NT2/D1 (cell line): ENCODE results near the gene PPP1R1A.

ENCODE experiments used
- DNase-seq: peaks from one replicate; pipeline ENCODE4 v3.0.0-alpha.2; 2011; ENCODE audit warnings: low read depth, low spot score
- H3K27me3 ChIP-seq: 2 replicates; pipeline ENCODE4 v1.6.0; 2011; ENCODE audit warnings: mild to moderate bottlenecking; ENCODE audit not compliant: insufficient read length, insufficient read depth
- H3K36me3 ChIP-seq: 2 replicates; pipeline ENCODE4 v1.6.1; 2011; ENCODE audit warnings: mild to moderate bottlenecking, low read length, mixed read lengths; ENCODE audit not compliant: insufficient read depth, insufficient read length
- H3K4me1 ChIP-seq: 2 replicates; pipeline ENCODE4 v1.5.1; 2011; ENCODE audit not compliant: insufficient read depth, insufficient read length
- H3K4me3 ChIP-seq: 2 replicates; pipeline ENCODE4 v1.5.1; 2011; ENCODE audit warnings: low read depth; ENCODE audit not compliant: insufficient read length
- H3K9ac ChIP-seq: 2 replicates; pipeline ENCODE4 v1.6.0; 2011; ENCODE audit warnings: low read depth; ENCODE audit not compliant: insufficient read length
- H3K9me3 ChIP-seq: 2 replicates; pipeline ENCODE4 v1.5.1; 2011; ENCODE audit warnings: mild to moderate bottlenecking, low read length; ENCODE audit not compliant: insufficient read depth
- SUZ12 ChIP-seq: IDR thresholded peaks from 2 replicates; pipeline ENCODE4 v1.6.1; 2011; ENCODE audit not compliant: insufficient read length, insufficient read depth; ENCODE audit errors: extremely low read depth
- YY1 ChIP-seq: IDR thresholded peaks from 2 replicates; pipeline ENCODE4 v1.6.1; 2011; ENCODE audit not compliant: insufficient read length, insufficient read depth
- ZNF274 ChIP-seq: IDR thresholded peaks from 2 replicates; pipeline ENCODE4 v1.6.1; 2011; ENCODE audit warnings: mild to moderate bottlenecking, low read depth, low read length

PPP1R1A gene

GRCh38 chr12:54608769-54609168 lies 20.3 kb upstream of the PPP1R1A start:
- DNase-seq = no peak
- TF ChIP-seq ZNF274 (no peak), SUZ12 (no peak), YY1 (no peak)
- Histone ChIP-seq H3K4me1 (no peaks in the 10 kb centered on the region), H3K36me3 (no peaks in the 10 kb centered on the region), H3K27me3 (no peaks in the 10 kb centered on the region), H3K4me3 (no peak overlapping the region), H3K9me3 (peaks cover 3% of the 10 kb centered on the region; the same call in 1 of the 2 replicates), H3K9ac (no peak overlapping the region)

- no peak for TF ChIP-seq SUZ12
- TF ChIP-seq YY1 = no peak
- no peak for TF ChIP-seq ZNF274
- no peak overlapping the region for H3K4me3 ChIP-seq
- H3K27me3 ChIP-seq = no peaks in the 10 kb centered on the region
- H3K36me3 ChIP-seq = no peaks in the 10 kb centered on the region
- H3K4me1 ChIP-seq = no peaks in the 10 kb centered on the region
- DNase-seq = no peak
- H3K9me3 ChIP-seq = peaks cover 8% of the 10 kb centered on the region; the same call in 1 of the 2 replicates
- no peak overlapping the region for H3K9ac ChIP-seq
Observed at GRCh38 chr12:54608156-54608555, 19.7 kb upstream of the PPP1R1A start.

- peaks cover 9% of the 10 kb centered on the region; the same call in 1 of the 2 replicates for H3K9me3 ChIP-seq
- TF ChIP-seq ZNF274 (no peak), SUZ12 (no peak)
- no peak for DNase-seq
Observed at GRCh38 chr12:54606556-54606955, 18.1 kb upstream of the PPP1R1A start.

GRCh38 chr12:54605138-54605970 lies 16.9 kb upstream of the PPP1R1A start:
- peaks cover 9% of the 10 kb centered on the region; the same call in 1 of the 2 replicates for H3K9me3 ChIP-seq
- no peak overlapping the region for H3K9ac ChIP-seq
- TF ChIP-seq ZNF274 (no peak), YY1 (no peak), SUZ12 (no peak)
- DNase-seq = no peak
- no peaks in the 10 kb centered on the region for H3K4me1 ChIP-seq
- H3K36me3 ChIP-seq = no peaks in the 10 kb centered on the region
- H3K4me3 ChIP-seq = no peak overlapping the region
- H3K27me3 ChIP-seq = no peaks in the 10 kb centered on the region

More at GRCh38 chr12:54606556-54606955, 18.1 kb upstream of the PPP1R1A start:
- no peak overlapping the region for H3K9ac ChIP-seq
- H3K4me3 ChIP-seq = no peak overlapping the region
- no peaks in the 10 kb centered on the region for H3K4me1 ChIP-seq
- no peaks in the 10 kb centered on the region for H3K27me3 ChIP-seq
- H3K36me3 ChIP-seq = no peaks in the 10 kb centered on the region

- no peaks in the 10 kb centered on the region for H3K36me3 ChIP-seq
- H3K9ac ChIP-seq = no peak overlapping the region
- DNase-seq = no peak
- H3K9me3 ChIP-seq = peaks cover 9% of the 10 kb centered on the region; the same call in 1 of the 2 replicates
- H3K4me3 ChIP-seq = no peak overlapping the region
- no peaks in the 10 kb centered on the region for H3K27me3 ChIP-seq
- TF ChIP-seq YY1 = no peak
- TF ChIP-seq ZNF274 = no peak
- TF ChIP-seq SUZ12 = no peak
- no peaks in the 10 kb centered on the region for H3K4me1 ChIP-seq
Observed at GRCh38 chr12:54604436-54604835, 16.0 kb upstream of the PPP1R1A start.

- Histone ChIP-seq H3K36me3 (no peaks in the 10 kb centered on the region), H3K9ac (no peak overlapping the region), H3K4me3 (no peak overlapping the region), H3K27me3 (peaks cover 2% of the 10 kb centered on the region), H3K9me3 (peaks cover 9% of the 10 kb centered on the region; the same call in 1 of the 2 replicates), H3K4me1 (no peaks in the 10 kb centered on the region)
- no peak for DNase-seq
- TF ChIP-seq ZNF274 = no peak
- TF ChIP-seq YY1 = no peak
- no peak for TF ChIP-seq SUZ12
Observed at GRCh38 chr12:54603872-54604271, 15.4 kb upstream of the PPP1R1A start.

GRCh38 chr12:54603173-54603814 lies 14.8 kb upstream of the PPP1R1A start:
- no peaks in the 10 kb centered on the region for H3K36me3 ChIP-seq
- H3K9me3 ChIP-seq = peaks cover 9% of the 10 kb centered on the region; the same call in 1 of the 2 replicates
- H3K4me1 ChIP-seq = no peaks in the 10 kb centered on the region
- TF ChIP-seq ZNF274 = no peak
- H3K27me3 ChIP-seq = peaks cover 2% of the 10 kb centered on the region
- no peak overlapping the region for H3K4me3 ChIP-seq
- H3K9ac ChIP-seq = no peak overlapping the region
- DNase-seq = peak; percentile 72
